SK-N-MC (cell line): ENCODE measurements around the gene NIP7.

Source experiments
- EZH2 ChIP-seq: fragments of 200-600 bp; sonication (generic); IDR thresholded peaks from one replicate; pipeline ENCODE4 v1.6.1; 2017; ENCODE audit warnings: antibody characterized with exemption
- FOXP2 ChIP-seq: optimal IDR thresholded peaks from 2 replicates; pipeline ENCODE3; 2011; ENCODE audit warnings: mild to moderate bottlenecking, moderate library complexity; ENCODE audit not compliant: insufficient read depth; ENCODE audit errors: extremely low read length, control extremely low read depth
- POLR2AphosphoS5 ChIP-seq: IDR thresholded peaks from 2 replicates; pipeline ENCODE4 v1.6.1; 2012; ENCODE audit warnings: mild to moderate bottlenecking, low read depth, low read length, borderline replicate concordance

DNA sequence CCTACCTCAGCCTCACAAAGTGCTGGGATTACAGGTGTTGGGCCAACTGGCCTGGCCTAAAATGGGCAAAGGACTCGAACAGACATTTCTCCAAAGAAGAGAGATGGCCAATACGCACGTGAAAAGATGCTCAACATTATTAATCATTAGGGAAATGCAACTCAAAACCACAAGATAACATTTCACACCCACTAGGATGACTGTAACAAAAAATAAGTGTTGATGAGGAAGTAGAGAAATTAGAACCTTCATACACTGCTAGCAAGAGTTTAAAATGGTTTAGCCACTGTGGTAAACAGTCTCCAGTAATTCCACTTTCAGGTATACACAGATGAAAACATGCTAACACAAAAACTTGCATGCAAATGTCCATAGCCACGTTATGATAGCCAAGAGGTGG is 6.4 kb downstream of the NIP7 start:
- TF ChIP-seq POLR2AphosphoS5: no peak
- no peak for TF ChIP-seq EZH2
- TF ChIP-seq FOXP2: no peak
